Stimulated activated naive CD4-positive, alpha-beta T cell (primary cell): ENCODE measurements around the gene RCAN2.
"Not testable (repeated sequence)": the region's sequence is repeated elsewhere in the genome, so short reads cannot be mapped to it uniquely, and the experiment has no call there.

ENCODE experiments used
- DNase-seq, 6 experiments: peaks; one replicate each; lab custom pipeline; 2025; lab: John Stamatoyannopoulos, UW

RCAN2 gene

DNA sequence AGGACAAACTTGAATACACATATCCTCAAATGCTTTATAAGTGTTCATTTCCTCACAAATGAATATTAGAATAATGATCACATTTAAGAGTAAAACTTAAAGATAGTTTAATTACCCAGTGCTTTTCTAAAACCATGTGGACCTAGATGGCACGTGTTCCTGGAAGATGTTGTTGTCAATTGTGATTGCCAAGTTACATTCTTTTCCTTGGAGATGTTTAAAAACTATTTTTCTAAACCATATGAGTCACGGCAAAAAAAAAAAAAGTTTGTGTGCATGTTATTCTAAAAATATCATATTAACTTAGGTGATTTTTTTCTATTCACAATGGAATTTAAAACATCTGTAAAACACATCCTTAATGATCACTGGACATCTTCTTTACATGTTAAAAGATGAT, 51.1 kb downstream of the RCAN2 start:
- no peak for DNase-seq

DNA sequence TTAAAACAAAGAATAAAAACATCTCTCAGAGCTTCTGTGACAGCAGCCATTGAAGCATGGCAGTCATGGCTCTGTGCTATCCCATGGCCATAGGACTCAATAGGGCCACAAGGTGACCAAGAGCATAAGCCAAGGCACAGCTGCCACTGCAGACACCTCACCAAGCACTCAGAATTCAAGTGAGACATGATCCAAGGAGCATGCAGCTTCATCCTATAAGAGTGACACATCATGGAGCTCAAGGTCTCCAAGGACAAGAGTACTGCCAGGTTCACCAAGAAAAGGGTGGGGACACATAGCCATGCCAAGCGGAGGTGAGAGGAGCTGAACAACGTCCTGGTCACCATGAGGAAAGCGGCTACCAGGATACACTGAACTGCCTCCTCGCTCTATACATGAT, 53.0 kb downstream of the RCAN2 start:
- no peak for DNase-seq

DNA sequence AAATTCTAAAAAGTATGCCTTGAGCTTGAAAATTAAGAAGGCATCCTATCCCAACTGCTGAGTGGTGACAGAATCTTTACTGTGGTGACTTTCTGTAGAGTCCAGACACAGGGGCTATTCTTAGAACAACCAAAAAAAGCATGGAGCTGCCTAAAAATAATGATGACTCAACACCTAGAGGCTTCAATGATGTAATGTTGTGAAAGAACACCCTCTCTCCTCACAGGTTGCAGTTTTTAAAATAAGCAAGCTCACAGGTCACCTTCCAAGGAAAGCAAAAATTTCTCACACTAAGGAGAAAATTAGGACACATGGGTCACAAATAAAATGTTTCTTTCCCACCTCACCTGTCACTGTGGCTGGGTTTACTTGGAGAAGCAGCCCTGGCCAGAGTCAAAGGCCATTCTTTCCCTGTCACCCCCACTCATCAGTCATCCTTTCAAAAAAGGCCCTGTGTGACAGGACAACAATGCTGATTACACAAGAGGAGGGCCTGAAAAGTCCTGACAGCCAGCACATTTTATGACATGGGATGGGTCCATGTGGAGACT, 53.5 kb downstream of the RCAN2 start:
- no peak for DNase-seq

DNA sequence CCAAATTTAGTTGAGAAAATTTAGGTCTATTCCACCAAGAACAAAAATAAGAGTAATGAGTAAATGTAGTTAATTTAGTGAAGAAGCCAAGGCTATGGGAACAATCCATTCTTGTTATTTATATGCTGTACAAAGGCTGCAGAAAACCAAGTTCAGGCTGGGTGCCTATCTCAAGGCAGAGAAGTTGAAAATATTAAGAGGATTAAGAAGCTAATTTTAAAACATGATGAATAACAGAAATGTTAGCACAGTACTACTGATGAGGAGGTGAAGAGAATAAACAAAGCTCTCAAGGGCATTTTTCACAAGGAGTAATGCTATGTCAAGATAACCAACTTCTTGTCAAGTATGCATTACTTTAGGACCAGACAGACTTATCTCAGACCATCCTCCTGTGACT, 68.6 kb downstream of the RCAN2 start:
- DNase-seq: no peak

DNA sequence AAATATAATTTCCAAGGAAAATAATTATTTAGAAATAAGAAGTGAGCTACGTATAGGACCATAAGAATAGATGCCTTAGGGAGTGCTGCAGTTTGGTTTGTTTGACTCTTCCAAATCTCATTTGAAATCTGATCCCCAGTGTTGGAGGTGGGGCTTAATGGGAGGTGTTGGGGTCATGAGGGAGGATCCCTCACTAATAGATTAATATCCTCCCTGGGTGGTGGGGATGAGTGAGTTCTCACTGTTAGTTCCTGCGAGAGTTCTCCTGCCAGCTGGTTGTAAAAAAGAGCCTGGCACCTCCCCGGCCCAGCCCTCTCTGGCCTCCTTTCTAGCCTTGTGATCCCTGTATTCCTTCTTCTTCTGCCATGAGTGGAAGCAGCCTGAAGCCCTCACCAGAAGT, 69.3 kb downstream of the RCAN2 start:
- DNase-seq: no peak

DNA sequence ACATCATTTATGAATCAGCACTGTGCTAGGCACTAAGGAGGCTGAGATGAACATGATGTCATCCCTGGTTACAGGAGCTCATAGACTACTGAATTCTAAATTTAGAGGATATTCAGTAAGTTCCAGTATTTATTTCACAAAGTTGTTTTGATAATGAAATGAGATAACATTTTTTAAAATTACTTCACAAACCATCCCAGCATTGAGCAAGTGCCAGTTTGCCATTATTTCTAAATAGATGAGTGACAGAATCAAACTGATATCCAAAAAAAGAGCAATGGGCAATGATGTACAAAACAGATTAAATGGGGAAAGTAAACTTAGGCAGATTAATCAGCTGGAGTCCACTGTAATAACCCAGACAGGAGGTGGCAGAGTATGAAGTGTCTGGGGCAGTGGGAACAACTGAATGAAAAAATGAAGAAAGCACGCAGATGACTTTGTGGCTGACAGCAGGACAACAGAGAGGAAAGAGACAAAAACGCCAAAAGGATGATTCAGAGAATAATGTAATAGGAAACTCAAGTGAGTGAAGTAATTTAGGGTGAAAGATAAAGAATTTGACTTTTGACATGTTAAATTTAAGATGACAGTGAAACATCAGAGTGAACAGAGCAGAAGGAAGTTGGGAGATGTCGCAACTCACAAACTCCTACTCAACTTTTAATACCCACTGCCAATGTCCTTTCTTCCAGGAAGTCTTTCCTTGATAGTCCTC, 70.2 kb downstream of the RCAN2 start:
- peak in 1 of 6 experiments; percentile 0 for DNase-seq

DNA sequence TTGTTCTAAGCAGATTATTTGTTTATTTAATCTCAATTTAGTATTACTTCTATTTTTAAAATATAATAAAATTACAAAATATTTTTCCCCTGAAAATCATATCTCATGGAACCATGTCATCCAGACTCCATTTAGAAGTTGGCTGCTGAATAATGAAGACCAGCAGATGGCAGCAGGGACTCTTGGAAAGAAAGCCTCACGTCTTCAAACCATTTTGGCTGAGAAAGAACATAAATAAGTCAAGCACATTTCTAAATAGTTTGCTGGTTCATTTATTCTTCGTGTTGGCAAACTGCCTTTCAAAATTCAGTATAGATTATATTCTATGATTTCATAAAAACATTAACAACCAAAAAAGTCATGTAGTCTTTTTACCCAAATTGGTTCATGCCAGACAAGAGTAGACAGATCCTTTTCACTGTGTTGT, 71.7 kb downstream of the RCAN2 start:
- no peak for DNase-seq

DNA sequence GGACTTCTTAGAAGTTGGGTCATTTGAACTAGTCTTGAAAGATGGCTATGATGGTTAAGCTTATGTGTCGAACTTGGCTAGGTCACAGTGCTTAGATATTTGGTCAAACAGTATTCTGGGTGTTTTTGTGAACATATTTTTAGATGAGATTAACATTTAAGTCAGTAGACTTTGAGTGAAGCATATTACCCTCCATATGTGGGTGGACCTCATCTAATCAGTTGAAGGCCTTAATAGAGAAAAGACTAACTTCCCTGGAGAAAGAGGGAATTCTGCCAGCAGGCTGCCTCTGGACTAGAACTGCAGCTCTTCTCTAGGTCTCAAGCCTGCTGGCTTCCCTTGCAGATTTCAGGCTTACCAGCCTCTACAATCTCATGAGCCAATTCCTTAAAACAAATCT, 76.9 kb downstream of the RCAN2 start:
- no peak for DNase-seq

DNA sequence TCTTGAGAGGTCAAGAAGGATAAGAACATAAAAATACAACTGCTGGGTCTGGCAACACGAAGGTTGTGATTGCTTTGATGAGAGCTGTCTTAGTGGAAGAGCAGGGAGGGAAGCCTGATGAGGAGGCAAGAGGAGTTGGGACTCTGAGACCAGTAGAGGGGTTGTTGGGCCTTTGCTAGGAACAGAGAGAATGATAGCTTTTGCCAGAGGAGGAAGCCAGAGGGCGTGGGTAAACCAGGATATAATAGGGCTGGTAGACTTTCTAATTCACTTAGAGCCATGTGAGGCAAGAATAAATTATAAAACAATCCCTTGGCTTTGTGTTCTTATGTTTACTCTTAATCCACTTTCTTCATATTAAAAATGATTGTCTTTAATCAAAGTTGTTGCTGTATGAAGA, 78.6 kb downstream of the RCAN2 start:
- no peak for DNase-seq

DNA sequence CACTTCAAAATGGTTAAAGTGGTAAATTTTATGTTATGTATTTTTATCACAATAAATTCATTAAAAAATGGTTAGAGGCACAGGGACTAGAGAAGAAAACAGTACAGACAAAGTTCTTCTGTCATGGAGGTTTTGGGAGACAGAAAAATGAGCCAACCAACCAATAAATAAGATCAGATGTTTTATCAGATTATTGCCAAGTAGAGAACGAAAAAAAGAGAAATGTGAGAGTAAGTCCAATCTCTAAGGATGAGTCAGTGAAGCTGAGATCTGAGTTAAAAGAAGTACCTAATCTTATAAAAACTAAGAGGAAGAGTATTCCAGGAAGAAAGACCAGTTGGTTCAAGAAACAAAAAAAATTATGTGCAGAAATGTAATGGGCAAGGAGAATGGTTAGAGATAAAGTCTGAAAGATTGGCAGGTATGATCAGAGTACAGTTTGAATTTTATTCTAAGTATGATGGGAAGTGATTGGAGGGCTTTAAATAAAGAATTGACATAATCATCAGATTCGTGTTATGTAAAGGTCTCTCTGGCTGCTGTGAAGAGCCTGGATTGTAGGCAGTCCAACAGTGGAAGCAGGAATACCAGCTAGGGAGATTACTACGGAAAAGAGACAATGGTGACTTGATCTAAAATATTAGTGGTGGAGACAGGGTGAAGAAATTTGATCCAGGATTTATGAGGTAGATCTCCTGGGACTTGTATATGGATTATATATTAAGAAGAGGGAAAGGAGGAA, 79.6 kb downstream of the RCAN2 start:
- DNase-seq: no peak

DNA sequence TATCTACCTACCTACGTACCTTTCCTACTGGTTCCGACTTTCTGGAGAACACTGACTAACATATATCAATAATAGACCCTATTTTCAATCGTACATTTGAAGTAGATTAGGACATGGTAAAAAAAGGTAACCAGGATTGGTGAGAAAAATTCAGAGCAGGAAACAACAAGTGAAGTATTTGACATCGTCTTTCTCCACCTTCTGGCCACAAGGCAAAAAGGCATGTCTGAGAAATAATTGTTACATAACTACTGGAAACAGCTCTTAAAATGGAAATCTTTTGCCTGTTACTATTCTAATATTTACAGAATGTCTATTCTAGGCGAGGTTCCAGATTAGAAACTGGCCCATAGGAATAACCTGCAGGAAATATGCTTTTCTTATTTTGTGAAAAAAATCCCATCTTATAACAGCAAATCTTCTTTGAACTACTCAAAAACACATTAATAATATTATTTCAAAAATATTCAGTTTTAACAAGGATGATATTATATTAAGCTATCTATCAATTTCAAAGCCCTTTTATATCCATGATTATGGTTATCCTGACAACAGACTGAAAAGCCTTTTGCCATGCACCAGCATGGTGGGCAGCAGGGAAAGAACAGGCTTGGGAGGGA, 80.8 kb downstream of the RCAN2 start:
- peak in 4 of 6 experiments; percentile 5 to 51 (median 22) for DNase-seq

DNA sequence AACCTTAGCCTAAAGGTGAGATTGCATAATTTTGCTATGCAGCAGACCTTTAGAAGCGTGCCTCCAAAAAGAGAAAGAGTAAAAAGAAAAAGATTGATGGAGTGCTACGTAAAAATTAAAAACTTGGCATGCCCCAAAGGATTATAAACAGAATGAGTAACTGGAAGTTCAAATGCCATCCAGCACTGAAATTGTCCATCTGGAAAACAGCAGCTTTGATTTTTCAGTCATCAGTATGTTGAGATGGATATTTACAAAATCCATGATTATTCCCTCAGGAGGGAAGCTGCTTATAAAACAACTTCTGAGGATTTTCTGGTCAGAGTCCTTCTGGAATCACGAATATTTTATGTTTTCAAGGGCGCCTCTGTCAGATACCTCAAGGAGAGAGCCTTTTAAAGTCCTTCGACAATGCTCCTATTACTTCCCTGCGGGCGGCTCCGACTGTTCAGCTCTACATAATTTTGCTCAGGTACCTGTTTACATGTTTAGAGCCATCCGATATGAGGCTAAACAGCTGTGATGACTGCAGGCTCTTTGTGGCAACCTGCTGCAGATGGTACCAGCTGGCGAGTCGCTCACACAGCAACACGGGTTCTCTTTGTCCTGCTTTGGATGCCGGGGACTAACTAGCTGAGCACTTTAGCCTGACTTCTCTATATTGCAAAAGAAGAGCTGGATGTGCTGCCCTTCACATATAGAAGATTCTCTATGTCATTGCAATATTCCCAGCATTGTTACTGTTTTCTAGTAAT, 83.3 kb downstream of the RCAN2 start:
- DNase-seq: no peak

DNA sequence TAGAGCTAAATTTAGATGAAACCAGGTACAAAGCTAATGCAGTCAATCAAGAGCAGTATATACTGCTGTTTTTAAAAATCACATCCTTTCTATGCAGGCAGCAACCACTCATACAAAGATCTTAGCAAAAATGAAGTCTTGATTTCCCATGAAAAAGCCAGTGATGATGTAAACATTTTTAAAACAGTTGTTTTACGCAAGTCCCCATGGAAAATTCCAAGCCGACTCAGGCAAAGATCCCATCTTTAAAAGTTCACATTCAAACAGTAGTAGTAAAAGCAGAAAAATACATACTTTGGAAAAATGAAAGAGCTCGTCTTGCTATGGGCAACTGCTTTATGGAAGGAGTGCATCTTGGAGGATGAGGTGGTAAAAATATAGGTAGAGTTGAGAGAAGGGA, 84.0 kb downstream of the RCAN2 start:
- no peak for DNase-seq

DNA sequence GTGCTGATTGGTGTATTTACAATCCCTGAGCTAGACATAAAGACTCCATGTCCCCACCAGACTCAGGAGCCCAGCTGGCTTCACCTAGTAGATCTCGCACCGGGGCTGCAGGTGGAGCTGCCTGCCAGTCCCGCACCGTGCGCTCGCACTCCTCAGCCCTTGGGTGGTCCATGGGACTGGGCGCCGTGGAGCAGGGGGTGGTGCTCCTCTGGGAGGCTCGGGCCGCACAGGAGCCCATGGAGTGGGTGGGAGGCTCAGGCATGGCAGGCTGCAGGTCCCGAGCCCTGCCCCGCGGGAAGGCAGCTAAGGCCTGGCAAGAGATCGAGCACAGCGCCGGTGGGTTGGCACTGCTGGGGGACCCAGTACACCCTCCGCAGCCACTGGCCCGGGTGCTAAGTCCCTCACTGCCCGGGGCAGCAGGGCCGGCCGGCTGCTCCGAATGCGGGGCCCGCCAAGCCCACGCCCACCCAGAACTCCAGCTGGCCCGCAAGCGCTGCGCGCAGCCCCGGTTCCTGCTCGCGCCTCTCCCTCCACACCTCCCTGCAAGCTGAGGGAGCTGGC, 85.5 kb downstream of the RCAN2 start:
- not testable (repeated sequence) for DNase-seq

DNA sequence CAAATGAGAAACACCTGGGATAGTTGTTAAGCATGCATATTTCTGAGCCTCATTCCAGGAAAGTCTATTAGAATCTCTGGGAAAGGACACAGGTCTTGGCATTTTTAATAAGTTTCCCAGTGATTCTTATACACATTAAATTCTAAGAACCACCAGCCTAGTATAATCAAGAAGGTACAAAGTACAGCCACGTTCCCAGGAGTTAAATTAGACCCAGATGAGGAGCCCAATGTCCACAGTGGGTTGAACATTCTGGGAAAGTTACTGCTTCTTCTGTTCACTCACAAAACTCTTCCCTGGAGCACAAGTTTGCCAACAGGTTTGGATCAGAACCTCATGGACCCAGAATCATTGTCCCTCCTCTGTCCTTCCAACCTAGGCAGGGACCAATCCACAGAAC, 90.4 kb downstream of the RCAN2 start:
- DNase-seq: no peak

DNA sequence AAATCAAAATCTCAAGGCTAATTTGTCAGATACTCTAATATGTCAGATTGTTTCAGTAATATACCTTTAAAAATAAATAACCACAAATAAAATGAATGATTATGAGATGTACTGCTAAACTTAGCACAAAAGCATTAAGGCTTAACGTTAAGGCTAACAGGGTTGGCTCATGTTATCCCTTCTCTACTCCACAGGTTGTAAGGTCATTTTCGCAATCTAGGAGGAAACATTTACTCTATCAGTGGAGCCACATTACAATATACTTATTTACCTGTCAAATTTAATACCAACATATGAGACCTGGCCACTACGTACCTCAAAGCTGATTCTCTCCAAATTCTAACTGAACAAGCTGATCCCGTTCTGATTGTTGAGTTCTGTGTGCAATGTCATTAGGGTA, 95.7 kb downstream of the RCAN2 start:
- no peak for DNase-seq

DNA sequence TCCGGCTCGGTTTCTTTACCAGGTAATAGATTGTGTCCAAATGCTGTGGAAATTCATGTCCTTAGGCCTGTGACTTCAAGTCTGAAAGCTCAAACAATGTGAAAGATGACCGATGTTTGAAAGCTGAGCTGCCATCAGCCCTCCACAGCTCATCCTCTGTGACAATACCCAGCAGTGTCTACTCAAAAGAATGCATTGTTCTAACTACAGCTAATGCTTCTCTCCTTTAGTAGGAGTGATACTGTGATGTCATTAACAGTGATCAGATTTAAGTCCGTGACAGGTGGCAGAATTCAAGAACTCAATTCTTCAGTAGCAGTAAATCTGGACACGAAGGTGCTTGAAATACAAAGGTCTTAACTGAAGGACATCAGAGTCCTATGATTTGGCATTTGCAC, 97.3 kb downstream of the RCAN2 start:
- no peak for DNase-seq

DNA sequence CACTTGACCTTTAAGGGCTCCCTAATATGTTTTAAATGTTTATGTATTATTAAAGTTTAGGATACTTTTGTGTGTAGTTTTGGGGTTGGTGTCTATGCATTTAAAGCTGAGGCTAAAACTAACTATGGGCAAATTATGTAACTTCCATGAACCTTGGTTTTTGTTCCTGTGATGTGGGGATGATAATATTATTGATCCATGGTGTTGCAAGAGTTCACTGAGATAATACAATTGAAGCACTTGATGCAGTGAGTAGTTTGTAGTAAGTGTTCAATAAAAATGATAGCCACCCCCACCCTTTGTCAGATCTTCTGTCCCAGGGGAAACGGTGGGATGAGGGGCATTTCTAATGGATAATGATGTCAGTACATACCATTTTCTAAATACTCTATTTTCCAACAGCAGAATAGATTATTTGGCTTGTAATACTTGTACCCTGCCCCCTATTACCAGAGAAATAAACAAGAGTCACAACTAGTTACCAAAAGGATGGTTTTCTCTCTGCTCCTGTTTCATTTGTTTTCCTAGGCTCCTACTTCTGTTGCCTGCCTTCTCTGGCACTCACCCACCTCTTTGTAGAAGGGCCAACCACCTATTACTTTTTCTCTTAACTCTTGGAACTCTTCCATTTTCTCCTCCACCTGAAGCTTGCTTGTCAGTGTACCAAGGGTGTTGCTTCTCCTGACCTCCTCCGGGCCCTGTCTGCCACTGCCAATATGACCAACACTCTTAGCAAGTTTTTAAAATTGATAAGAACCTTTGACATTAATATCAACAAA, 97.9 kb downstream of the RCAN2 start:
- no peak for DNase-seq

DNA sequence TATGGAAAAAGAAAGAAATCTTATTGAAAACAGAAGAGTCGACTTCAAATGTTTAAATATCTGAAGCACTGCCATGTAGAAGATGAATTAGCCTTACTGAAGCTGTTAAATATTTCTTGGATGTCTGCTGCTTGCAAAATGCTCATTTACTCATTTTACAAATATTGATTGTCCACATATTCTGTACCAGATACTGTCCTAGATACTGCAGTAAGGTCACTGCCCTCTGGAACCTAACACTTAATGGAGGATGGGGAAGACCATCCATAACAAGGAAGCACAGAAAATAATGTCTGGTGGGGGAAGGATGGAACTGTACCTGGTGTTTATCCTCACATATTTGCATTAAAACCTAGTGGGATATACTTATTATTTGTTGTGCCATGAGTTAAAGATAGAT, 99.0 kb downstream of the RCAN2 start:
- no peak for DNase-seq

DNA sequence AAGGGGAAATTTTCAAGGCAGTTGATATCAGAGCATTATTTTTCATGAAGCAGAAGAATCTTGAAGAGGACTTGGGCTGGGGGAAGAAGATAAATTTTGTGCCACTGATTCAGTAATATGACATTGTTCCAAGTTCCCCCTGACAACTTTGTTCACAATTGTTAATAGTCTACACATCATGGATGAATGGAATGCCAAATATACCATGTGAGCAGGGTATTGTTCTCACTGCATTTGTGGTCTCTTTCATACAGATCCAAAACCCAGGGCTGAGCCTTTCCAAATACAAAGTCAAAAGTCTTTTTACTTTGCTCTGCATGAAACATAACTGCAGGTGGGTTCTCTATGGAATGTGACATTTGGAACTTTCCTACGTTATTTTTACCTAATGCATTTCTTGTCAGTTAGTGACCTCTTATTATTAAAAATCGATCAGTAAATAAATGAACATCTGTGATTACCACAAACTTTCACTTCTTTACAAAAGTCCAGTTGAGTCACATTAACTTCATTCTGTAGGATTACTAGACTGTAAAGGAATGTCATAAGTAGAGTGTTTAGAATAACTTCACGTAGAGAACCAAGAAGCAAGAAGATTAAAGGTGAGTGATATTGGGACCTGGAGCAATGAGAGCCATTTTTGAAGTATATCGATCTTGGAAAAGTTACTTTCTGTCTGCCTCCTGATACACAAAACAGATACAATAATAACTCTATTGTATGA, 100.9 kb downstream of the RCAN2 start:
- no peak for DNase-seq
